Esophagus (tissue), 2 donors: ENCODE data around the gene NOL4L. TPM values are rescaled to one million over a fixed set of nuclear protein-coding genes. Genes with fewer than 3 reads are reported as not detected.

Experiments used
- H3K27ac ChIP-seq, 2 donors: one replicate each; pipeline ENCODE4 v1.5.1; 2013; ENCODE audit warnings: low read depth in 2 of 2, mild to moderate bottlenecking in 2 of 2, inconsistent platforms in 1 of 2, low read length in 1 of 2, moderate library complexity in 1 of 2
- H3K27me3 ChIP-seq, 2 donors: one replicate each; pipeline ENCODE4 v1.6.1; 2013; ENCODE audit warnings: low read length in 2 of 2, control low read depth in 1 of 2, mild to moderate bottlenecking in 1 of 2; ENCODE audit not compliant: insufficient read depth in 2 of 2, control insufficient read depth in 1 of 2
- H3K36me3 ChIP-seq, 2 donors: one replicate each; pipeline ENCODE4 v1.6.1; 2013; ENCODE audit warnings: low read length in 1 of 2; ENCODE audit not compliant: control insufficient read depth in 2 of 2, insufficient read depth in 2 of 2
- H3K4me1 ChIP-seq, 2 donors: one replicate each; pipeline ENCODE4 v1.6.1; 2013; ENCODE audit warnings: low read length in 1 of 2; ENCODE audit not compliant: control insufficient read depth in 2 of 2, insufficient read depth in 2 of 2
- H3K4me3 ChIP-seq, 2 donors: one replicate each; pipeline ENCODE4 v1.5.1; 2013; ENCODE audit warnings: low read length in 2 of 2, mild to moderate bottlenecking in 2 of 2, low read depth in 1 of 2, moderate library complexity in 1 of 2
- H3K9me3 ChIP-seq, 2 donors: one replicate each; pipeline ENCODE4 v1.6.1; 2013; ENCODE audit warnings: mild to moderate bottlenecking in 2 of 2, low read depth in 1 of 2, low read length in 1 of 2, moderate library complexity in 1 of 2; ENCODE audit not compliant: control insufficient read depth in 2 of 2, insufficient read depth in 1 of 2
- WGBS, 2 donors: extraction: QIAGEN DNeasy Blood & Tissue Kit; methylation state at CpG; one replicate each; pipeline ENCODE4 v1.1.7; 2013; 5-methylcytosine and 5-hydroxymethylcytosine counted together
- polyA plus RNA-seq, 2 donors: library from polyadenylated mRNA; stranded (reverse); fragments of 200-250 nt; gene quantifications; one replicate each; pipeline ENCODE4 v1.2.3, GENCODE V29; 2013
- donor health status: healthy with polysubstance abuse.
- donor health status: Bipolar disorder and iron deficiency.

NOL4L gene
- polyA plus RNA-seq, 2 donors: 1.1 to 1.2 TPM

- H3K27ac ChIP-seq: no peak overlapping the region
- H3K36me3 ChIP-seq: no peaks in the 10 kb centered on the region
- no peak overlapping the region for H3K4me3 ChIP-seq
- H3K4me1 ChIP-seq: peaks cover 2 to 5% of the 10 kb centered on the region in 2 donors
- no peaks in the 10 kb centered on the region for H3K27me3 ChIP-seq
- 78% methylated on average over 10 of the region's 10 CpGs for WGBS, 2 donors
- no peaks in the 10 kb centered on the region for H3K9me3 ChIP-seq
Measured at GRCh38 chr20:32509639-32510066, 75.5 kb downstream of the NOL4L start.

- H3K27ac ChIP-seq: no peak overlapping the region
- H3K9me3 ChIP-seq: no peaks in the 10 kb centered on the region
- no peaks in the 10 kb centered on the region for H3K36me3 ChIP-seq
- no peak overlapping the region for H3K4me3 ChIP-seq
- no peaks in the 10 kb centered on the region for H3K27me3 ChIP-seq
- peaks cover 2 to 5% of the 10 kb centered on the region in 2 donors for H3K4me1 ChIP-seq
- 82 to 89% methylated on average over 3 of the region's 3 CpGs for WGBS, 2 donors
Measured at GRCh38 chr20:32508775-32509119, 76.4 kb downstream of the NOL4L start.

DNA sequence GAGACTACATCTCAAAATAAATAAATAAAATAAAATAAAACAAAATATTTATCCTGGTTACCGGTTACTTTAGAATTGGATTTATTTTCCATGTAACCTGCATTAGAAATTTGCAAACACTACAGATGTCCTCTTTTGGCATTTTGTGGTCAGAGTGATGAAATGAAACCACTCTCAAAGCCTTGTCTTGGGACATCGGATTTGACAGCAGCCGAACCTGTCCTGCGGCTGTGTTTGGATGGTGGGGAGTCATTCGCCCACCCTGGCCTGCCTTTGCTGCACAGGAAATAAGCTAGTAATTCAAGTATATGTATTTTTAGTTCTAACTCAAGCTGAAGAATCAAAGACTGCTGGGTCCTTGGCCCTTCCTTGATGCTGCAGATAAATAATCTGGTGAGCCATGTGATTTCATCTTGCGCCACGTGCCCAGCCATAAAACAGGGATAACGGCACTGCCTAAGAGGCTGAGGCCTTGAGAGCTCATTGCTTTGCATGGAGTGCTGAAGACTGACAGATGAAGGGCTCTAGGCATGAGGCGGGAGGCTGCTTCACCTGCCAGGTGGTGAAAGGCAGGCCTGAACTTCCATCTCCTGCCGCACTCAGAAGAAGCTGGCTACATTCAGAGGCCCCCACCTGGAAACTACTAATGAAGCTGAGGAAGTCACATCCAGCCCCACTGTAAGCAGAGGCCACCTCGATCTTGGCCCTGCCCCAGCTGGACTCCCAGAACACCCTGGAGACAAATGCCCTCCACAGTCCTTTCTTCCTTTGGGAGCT, 76.9 kb downstream of the NOL4L start:
- WGBS, 2 donors: 80 to 84% methylated on average over 11 of the region's 11 CpGs
- Histone ChIP-seq H3K4me1 (peaks cover 2 to 5% of the 10 kb centered on the region in 2 donors), H3K27ac (no peak overlapping the region), H3K4me3 (no peak overlapping the region), H3K27me3 (no peaks in the 10 kb centered on the region), H3K9me3 (no peaks in the 10 kb centered on the region), H3K36me3 (no peaks in the 10 kb centered on the region)

DNA sequence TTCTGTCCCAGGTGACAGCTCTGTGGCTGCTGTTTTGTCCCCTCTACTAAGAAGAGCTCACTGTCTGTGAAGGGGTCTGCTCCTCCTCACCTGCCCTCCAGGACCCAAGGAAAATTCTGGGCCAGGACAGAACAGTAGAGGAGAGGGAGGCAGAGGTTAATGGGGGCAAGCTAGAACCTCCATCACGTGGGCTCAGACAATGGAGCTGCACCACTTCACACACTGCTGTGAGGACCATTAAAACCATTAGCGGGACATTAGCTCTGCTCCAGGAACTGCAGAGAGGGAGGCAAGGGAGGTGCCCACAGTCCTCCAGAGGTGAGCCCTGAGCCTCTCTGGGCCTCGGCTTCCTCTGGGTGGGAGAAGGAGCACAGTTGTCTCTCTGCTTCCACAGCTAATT, 78.4 kb downstream of the NOL4L start:
- no peak overlapping the region for H3K4me3 ChIP-seq
- H3K36me3 ChIP-seq: no peaks in the 10 kb centered on the region
- H3K4me1 ChIP-seq: peaks cover 2 to 5% of the 10 kb centered on the region in 2 donors
- H3K27ac ChIP-seq: no peak overlapping the region
- no peaks in the 10 kb centered on the region for H3K9me3 ChIP-seq
- no peaks in the 10 kb centered on the region for H3K27me3 ChIP-seq
- 76 to 77% methylated on average over 3 of the region's 3 CpGs for WGBS, 2 donors

- no peak overlapping the region for H3K27ac ChIP-seq
- WGBS, 2 donors: 83 to 87% methylated on average over 8 of the region's 8 CpGs
- H3K9me3 ChIP-seq: no peaks in the 10 kb centered on the region
- H3K27me3 ChIP-seq: no peaks in the 10 kb centered on the region
- no peak overlapping the region for H3K4me3 ChIP-seq
- H3K4me1 ChIP-seq: peaks cover 2 to 5% of the 10 kb centered on the region in 2 donors
- H3K36me3 ChIP-seq: no peaks in the 10 kb centered on the region
Measured at GRCh38 chr20:32505723-32506473, 79.2 kb downstream of the NOL4L start.

DNA sequence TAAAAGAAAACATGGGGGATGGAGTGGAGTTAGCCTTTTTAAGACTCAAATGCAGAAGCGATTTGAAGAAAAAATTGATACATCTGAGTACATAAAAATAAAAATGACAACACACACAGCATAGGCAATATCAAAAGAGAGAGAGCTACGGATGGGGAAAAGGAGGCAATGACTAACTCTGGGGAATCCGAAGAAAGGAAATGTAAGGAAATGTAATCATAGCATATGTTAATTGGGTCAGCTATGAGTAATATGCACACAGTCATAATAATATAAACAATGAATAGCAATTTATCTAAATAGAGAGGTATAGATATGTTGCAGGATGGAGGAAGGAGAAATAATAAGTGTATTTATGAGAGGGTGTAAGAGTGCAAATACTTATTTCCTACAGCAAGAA, 83.4 kb downstream of the NOL4L start:
- no peaks in the 10 kb centered on the region for H3K9me3 ChIP-seq

DNA sequence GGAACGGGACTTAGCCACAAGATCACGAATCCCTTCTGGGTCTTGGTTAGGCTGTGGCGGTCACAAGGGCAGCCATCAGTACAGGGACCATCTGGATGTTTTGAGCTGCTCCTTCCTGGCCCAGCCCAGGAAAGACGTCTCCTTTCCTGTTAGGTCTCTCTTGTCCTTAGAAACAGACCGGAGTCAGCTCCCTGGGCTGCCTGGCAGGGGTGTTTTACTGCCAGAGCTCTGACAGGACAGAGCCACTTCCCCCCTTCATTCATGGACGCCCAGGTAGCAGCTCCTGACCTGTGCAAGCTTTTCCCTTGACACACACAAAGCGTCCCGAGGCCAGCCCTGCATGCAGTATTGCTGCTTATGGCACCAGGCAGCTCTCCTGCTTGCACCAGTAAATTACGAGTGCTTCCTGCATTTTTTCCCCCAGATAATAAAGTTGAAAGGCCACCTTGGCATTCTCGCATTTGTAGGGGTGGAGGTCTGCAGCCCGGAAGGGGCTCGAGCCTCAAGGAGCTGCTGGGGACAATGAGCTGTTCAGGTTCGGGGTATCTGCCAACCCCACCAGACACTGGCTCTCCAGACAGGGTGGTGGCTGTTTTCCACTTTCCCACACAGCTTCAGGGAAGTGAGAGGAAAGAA, 87.4 kb downstream of the NOL4L start:
- Histone ChIP-seq H3K4me3 (no peak overlapping the region), H3K9me3 (no peaks in the 10 kb centered on the region), H3K27me3 (no peaks in the 10 kb centered on the region), H3K4me1 (no peaks in the 10 kb centered on the region), H3K36me3 (no peaks in the 10 kb centered on the region), H3K27ac (no peak overlapping the region)
- WGBS, 2 donors: 58 to 68% methylated on average over 13 of the region's 13 CpGs

More for the DNA sequence above, 83.4 kb downstream of the NOL4L start:
- no peak overlapping the region for H3K4me3 ChIP-seq
- no peaks in the 10 kb centered on the region for H3K27me3 ChIP-seq
- H3K4me1 ChIP-seq: no peaks in the 10 kb centered on the region
- 62 to 74% methylated on average over 3 of the region's 3 CpGs for WGBS, 2 donors
- H3K36me3 ChIP-seq: no peaks in the 10 kb centered on the region
- no peak overlapping the region for H3K27ac ChIP-seq

DNA sequence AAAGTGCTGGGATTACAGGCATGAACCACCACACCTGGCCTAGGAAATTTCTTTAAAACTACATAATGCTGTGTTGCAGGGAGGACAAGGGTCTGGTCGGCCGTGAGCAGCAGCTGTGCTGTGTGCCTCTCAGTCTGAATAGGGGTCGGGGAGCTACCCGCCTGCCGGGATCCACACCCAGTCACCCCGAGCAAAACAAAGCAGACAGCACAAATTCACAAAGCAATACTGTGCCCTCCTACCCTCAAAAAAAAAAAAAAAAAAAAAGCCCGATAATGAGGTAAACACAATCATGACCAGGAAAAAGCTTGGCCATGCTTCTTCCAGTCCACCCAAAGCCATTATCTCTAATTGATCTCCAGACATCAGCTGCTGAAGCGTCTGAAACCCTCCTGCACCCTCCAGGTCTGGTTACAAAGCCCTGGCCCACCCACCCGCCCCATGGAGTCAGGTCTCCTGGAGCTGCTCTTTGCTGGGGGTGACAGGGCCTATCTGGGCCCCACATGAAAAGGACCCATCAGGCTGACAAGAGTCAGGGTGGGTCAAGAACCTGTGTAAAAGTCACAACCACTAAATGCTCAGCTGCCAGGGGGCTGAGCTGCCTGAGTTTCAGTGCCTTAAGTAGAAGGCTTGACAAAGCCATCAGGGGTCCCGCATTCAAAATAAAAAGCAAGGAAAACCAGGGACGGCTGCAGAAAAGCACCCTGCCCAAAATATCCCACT, 88.2 kb downstream of the NOL4L start:
- H3K9me3 ChIP-seq: no peaks in the 10 kb centered on the region
- no peak overlapping the region for H3K4me3 ChIP-seq
- H3K27ac ChIP-seq: no peak overlapping the region
- H3K27me3 ChIP-seq: no peaks in the 10 kb centered on the region
- H3K36me3 ChIP-seq: no peaks in the 10 kb centered on the region
- H3K4me1 ChIP-seq: no peaks in the 10 kb centered on the region
- WGBS, 2 donors: 86 to 90% methylated on average over 11 of the region's 11 CpGs

DNA sequence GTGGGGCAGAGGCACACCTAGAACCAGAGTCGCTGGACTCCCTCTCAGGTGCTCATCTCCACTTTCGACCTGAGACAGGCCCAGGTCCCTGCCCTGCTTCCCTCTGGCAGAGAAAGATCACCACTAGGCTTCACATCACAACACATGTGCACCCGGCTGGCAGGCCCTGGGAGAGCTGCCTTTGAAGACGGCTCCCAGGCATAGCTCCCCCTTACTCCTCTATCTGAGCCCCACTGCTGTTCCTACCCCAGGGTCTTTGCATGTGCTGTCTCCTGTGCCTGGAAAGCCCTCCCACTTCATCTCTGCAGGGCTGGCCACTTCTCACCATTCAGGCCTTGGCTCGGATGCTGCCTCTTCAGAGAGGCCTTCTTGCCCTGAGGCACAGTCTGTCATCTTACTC, 89.2 kb downstream of the NOL4L start:
- no peaks in the 10 kb centered on the region for H3K9me3 ChIP-seq
- no peak overlapping the region for H3K4me3 ChIP-seq
- H3K27me3 ChIP-seq: no peaks in the 10 kb centered on the region
- no peaks in the 10 kb centered on the region for H3K4me1 ChIP-seq
- no peaks in the 10 kb centered on the region for H3K36me3 ChIP-seq
- H3K27ac ChIP-seq: no peak overlapping the region
- WGBS, 2 donors: 91 to 93% methylated on average over 5 of the region's 5 CpGs
